Astrocyte (in vitro differentiated cells and primary cell): Measurements from ENCODE around the gene RALGAPA2. TPM values are rescaled to one million over a fixed set of nuclear protein-coding genes. Genes with fewer than 3 reads are reported as not detected.
A peak's percentile ranks its signal among the peaks of the same experiment; 100 is the strongest.

Experiments used
- DNase-seq: peaks from one replicate; pipeline ENCODE4 v3.0.0-alpha.2; 2010; ENCODE audit warnings: low read depth
- FAIRE-seq: peaks from 2 replicates; lab custom pipeline; 2011; peaks lifted over from hg19 to GRCh38; lab: Jason Lieb, UNC
- H2AFZ ChIP-seq: 2 replicates; pipeline ENCODE4 v1.6.0; 2012; ENCODE audit warnings: low read depth, low read length, inconsistent platforms
- H3K27ac ChIP-seq: 2 replicates; pipeline ENCODE4 v1.5.1; 2011; ENCODE audit warnings: low read depth, low read length, inconsistent platforms
- H3K27me3 ChIP-seq: 2 replicates; pipeline ENCODE4 v1.6.0; 2011; ENCODE audit warnings: low read length, inconsistent platforms; ENCODE audit not compliant: insufficient read depth
- H3K36me3 ChIP-seq: 2 replicates; pipeline ENCODE4 v1.5.1; 2011; ENCODE audit warnings: low read length, inconsistent platforms; ENCODE audit not compliant: insufficient read depth
- H3K4me1 ChIP-seq: 2 replicates; pipeline ENCODE4 v1.5.1; 2011; ENCODE audit warnings: low read length, inconsistent platforms; ENCODE audit not compliant: insufficient read depth
- H3K4me2 ChIP-seq: 2 replicates; pipeline ENCODE4 v1.6.0; 2012; ENCODE audit warnings: low read length, inconsistent platforms
- H3K4me3 ChIP-seq: 2 replicates; pipeline ENCODE4 v1.5.1; 2011; ENCODE audit warnings: low read depth, mild to moderate bottlenecking, low read length, inconsistent platforms; ENCODE audit not compliant: insufficient read depth
- H3K79me2 ChIP-seq: 2 replicates; pipeline ENCODE4 v1.6.0; 2012; ENCODE audit warnings: mild to moderate bottlenecking, low read length, inconsistent platforms; ENCODE audit not compliant: insufficient read depth
- H3K9ac ChIP-seq: 2 replicates; pipeline ENCODE4 v1.6.0; 2012; ENCODE audit warnings: mild to moderate bottlenecking, low read length, inconsistent platforms
- H3K9me3 ChIP-seq: 2 replicates; pipeline ENCODE4 v1.5.1; 2012; ENCODE audit warnings: low read depth, mild to moderate bottlenecking, low read length, inconsistent platforms; ENCODE audit not compliant: insufficient read depth
- H4K20me1 ChIP-seq: 2 replicates; pipeline ENCODE4 v1.6.0; 2012; ENCODE audit warnings: low read length, inconsistent platforms; ENCODE audit not compliant: insufficient read depth
- H3K27ac Mint-ChIP-seq: one replicate; pipeline ENCODE4 v1.8.0; 2021; ENCODE audit warnings: mild to moderate bottlenecking, mixed read lengths; ENCODE audit not compliant: unreplicated experiment
- H3K27me3 Mint-ChIP-seq: one replicate; pipeline ENCODE4 v1.8.0; 2021; ENCODE audit warnings: low read depth, mixed read lengths; ENCODE audit not compliant: unreplicated experiment
- H3K36me3 Mint-ChIP-seq: one replicate; pipeline ENCODE4 v1.8.0; 2021; ENCODE audit warnings: low read depth, mixed read lengths; ENCODE audit not compliant: unreplicated experiment
- H3K4me1 Mint-ChIP-seq: one replicate; pipeline ENCODE4 v1.8.0; 2021; ENCODE audit warnings: low read depth, mixed read lengths; ENCODE audit not compliant: unreplicated experiment
- H3K4me3 Mint-ChIP-seq: one replicate; pipeline ENCODE4 v1.8.0; 2021; ENCODE audit warnings: mild to moderate bottlenecking, moderate library complexity, mixed read lengths; ENCODE audit not compliant: unreplicated experiment
- H3K9me3 Mint-ChIP-seq: one replicate; pipeline ENCODE4 v1.8.0; 2021; ENCODE audit warnings: mild to moderate bottlenecking, mixed read lengths; ENCODE audit not compliant: unreplicated experiment
- CTCF ChIP-seq: IDR thresholded peaks from 2 replicates; pipeline ENCODE4 v1.5.1; 2011; ENCODE audit warnings: low read depth, mild to moderate bottlenecking, inconsistent platforms, low read length, moderate library complexity; ENCODE audit not compliant: insufficient read depth
- EZH2 ChIP-seq: IDR thresholded peaks from 2 replicates; pipeline ENCODE4 v1.6.1; 2012; ENCODE audit warnings: mild to moderate bottlenecking, low read length, inconsistent platforms; ENCODE audit not compliant: insufficient read depth
- total RNA-seq: library from RNA; stranded (reverse); gene quantifications from 2 replicates; pipeline ENCODE4 v1.2.1, GENCODE V29; 2021

RALGAPA2 gene
- total RNA-seq, 1 donor from 2014 or later = 6.6 TPM

DNA sequence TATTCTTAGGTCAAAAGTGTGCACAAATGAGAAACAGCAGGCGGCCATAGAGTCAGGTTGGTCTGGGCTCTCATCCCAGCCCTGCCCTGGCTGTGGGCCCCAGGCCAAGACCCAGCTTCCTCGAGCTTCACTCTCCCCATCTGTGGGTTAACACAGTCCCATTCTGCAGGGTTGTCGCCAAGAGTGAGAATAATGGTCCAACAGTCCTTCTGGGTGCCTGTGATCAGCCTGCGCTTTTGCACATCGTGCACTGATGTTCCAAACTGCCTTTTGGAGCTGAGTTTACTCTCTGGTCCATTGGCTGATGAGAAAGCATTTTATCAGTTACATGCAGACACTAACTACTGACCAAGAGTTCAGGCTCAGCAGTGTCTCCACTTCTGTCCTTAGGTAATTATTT lies 261.9 kb downstream of the RALGAPA2 start:
- H2AFZ ChIP-seq = no peak overlapping the region

GRCh38 chr20:20448881-20449280 lies 263.6 kb downstream of the RALGAPA2 start:
- Histone ChIP-seq H3K79me2 (no peaks in the 10 kb centered on the region), H3K9me3 (no peaks in the 10 kb centered on the region)

More for the DNA sequence above, 261.9 kb downstream of the RALGAPA2 start:
- Histone ChIP-seq H3K27ac (no peak overlapping the region), H3K9me3 (no peaks in the 10 kb centered on the region), H3K27me3 (no peaks in the 10 kb centered on the region), H3K4me1 (peaks cover 12% of the 10 kb centered on the region), H3K9ac (no peak overlapping the region), H3K4me2 (peak overlapping the region; percentile 16), H3K79me2 (no peaks in the 10 kb centered on the region), H3K4me3 (no peak overlapping the region), H4K20me1 (no peaks in the 10 kb centered on the region), H3K36me3 (no peaks in the 10 kb centered on the region)
- DNase-seq = peak; percentile 16
- Mint-ChIP-seq H3K4me3 (no peak overlapping the region), H3K4me1 (peaks cover 3% of the 10 kb centered on the region), H3K27me3 (peaks cover 2% of the 10 kb centered on the region), H3K36me3 (no peaks in the 10 kb centered on the region), H3K9me3 (no peaks in the 10 kb centered on the region), H3K27ac (no peak overlapping the region)
- FAIRE-seq = no peak
- TF ChIP-seq CTCF (no peak), EZH2 (no peak)

DNA sequence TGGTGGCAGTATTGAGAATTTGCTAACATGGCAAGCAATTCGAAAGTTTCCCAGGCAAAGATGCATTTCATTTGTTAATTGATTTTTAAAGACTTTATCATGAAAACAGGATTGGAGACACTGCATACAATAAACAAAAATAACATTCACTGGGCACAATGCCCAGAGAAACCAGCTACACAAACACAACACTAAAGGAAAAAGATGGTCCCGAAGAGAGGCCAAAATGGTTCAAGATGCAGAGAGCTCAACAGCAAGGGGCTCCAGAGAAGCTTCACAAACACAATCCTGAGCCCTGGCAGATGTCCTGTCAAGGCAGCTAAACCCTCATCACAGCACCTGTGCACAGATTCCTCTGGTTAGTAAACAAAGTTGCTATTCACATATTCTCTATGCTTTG lies 265.2 kb downstream of the RALGAPA2 start:
- no peaks in the 10 kb centered on the region for H3K9me3 ChIP-seq
- no peak overlapping the region for H3K9ac ChIP-seq
- DNase-seq (no peak), FAIRE-seq (no peak)
- Mint-ChIP-seq H3K27ac (no peak overlapping the region), H3K4me1 (peaks cover under 1% of the 10 kb centered on the region), H3K4me3 (no peak overlapping the region), H3K27me3 (no peaks in the 10 kb centered on the region), H3K9me3 (no peaks in the 10 kb centered on the region), H3K36me3 (no peaks in the 10 kb centered on the region)
- no peaks in the 10 kb centered on the region for H3K27me3 ChIP-seq
- no peak overlapping the region for H3K27ac ChIP-seq
- H2AFZ ChIP-seq = no peak overlapping the region
- no peak overlapping the region for H3K4me3 ChIP-seq
- H3K4me1 ChIP-seq = peaks cover 5% of the 10 kb centered on the region
- H3K36me3 ChIP-seq = no peaks in the 10 kb centered on the region
- H3K79me2 ChIP-seq = no peaks in the 10 kb centered on the region
- H3K4me2 ChIP-seq = no peak overlapping the region
- no peaks in the 10 kb centered on the region for H4K20me1 ChIP-seq
- no peak for TF ChIP-seq CTCF
- TF ChIP-seq EZH2 = no peak

More at GRCh38 chr20:20448881-20449280, 263.6 kb downstream of the RALGAPA2 start:
- Histone ChIP-seq H3K27ac (no peak overlapping the region), H3K36me3 (no peaks in the 10 kb centered on the region), H3K9ac (no peak overlapping the region), H3K27me3 (no peaks in the 10 kb centered on the region), H3K4me1 (peaks cover 12% of the 10 kb centered on the region), H3K4me2 (no peak overlapping the region), H3K4me3 (no peak overlapping the region), H2AFZ (no peak overlapping the region), H4K20me1 (no peaks in the 10 kb centered on the region)
- FAIRE-seq (no peak), DNase-seq (no peak)
- H3K36me3 Mint-ChIP-seq = no peaks in the 10 kb centered on the region
- H3K27ac Mint-ChIP-seq = no peak overlapping the region
- no peaks in the 10 kb centered on the region for H3K27me3 Mint-ChIP-seq
- no peak overlapping the region for H3K4me3 Mint-ChIP-seq
- TF ChIP-seq EZH2 = no peak
- H3K9me3 Mint-ChIP-seq = no peaks in the 10 kb centered on the region
- H3K4me1 Mint-ChIP-seq = peaks cover 3% of the 10 kb centered on the region
